ENCODE measurements around the gene IPO13. TPM values are rescaled to one million over a fixed set of nuclear protein-coding genes. Genes with fewer than 3 reads are reported as not detected.

Gene IPO13
- polyA plus RNA-seq, 1 of the 3 experiments (the other 2 are of a cell fraction): 15.5 TPM

DNA sequence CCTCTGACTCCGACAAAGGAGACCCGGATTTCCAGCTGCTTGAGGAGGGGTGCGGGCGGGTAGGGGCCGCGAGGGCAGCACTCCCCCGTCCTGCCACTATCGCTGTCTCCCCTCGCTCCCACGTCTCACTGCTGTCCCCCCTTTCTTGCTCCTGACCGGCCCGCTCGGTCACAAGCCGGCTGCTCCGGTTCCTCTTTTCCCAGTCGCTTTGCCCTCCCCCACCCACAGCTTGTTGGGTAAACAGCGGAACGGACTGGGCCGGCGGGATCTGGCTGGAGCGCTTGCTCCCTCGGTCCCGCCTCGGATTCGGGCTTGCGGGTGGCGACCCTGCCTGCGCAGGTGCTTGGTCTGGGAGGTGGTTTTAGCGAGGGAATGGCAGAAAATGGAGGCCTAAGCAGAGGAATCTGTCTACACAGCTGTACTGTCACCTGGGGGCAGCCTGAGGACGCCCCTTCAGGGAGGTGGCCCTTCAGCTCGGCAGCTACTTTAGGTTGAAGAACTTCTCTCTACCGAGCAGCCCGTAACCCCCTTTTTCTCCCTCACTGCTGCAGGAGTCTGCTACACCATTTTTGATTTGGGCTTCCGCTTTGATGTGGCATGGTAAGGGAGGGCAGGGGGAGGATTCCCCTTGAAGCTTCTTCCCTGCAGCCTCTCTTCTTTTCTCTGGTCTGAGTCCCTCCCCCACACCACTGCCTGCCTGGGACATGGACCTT, 28.7 kb downstream of the IPO13 start:
- H4K20me1 ChIP-seq (ENCODE audit: insufficient read depth): peaks cover 11% of the 10 kb centered on the region
- ChIA-PET POLR2A (interaction anchor here (0.6 to 1.8 kb wide), 8 partner anchors 13 to 825 kb away, joined by 3 to 5 read pairs (median 3); partner anchors contain the start of genes CCDC24 and PLK3), CTCF (interaction anchor here (1.2 to 2.7 kb wide), 11 partner anchors 16 to 446 kb away, joined by 3 to 15 read pairs (median 5); partner anchors contain the start of gene CCDC24)
- peaks cover 16 to 47% of the 10 kb centered on the region in 2 experiments for H3K36me3 ChIP-seq (replicated peaks in 1 of 2; ENCODE audit: control insufficient read depth in 1 of 2, insufficient read depth in 2 of 2, low read length in 1 of 2)
- peak overlapping the region; percentile 77; the same call in 1 of the 2 replicates for H2AFZ ChIP-seq (ENCODE audit: low read depth)
- 3% methylated on average over 29 of the region's 34 CpGs for WGBS (ENCODE audit: low lambda C conversion rate)
- H3K9ac ChIP-seq: peak overlapping the region; percentile 84
- no peak for DNase-seq
- H3F3A ChIP-seq (replicated peaks; ENCODE audit: insufficient read depth): peaks cover 9% of the 10 kb centered on the region
- no peak for TF ChIP-seq FOSL2 (IDR thresholded peaks at IDR 0.05; ENCODE audit: borderline replicate concordance, low read depth)
- no peak for TF ChIP-seq GATA2 (CRISPR knock-in tag; IDR thresholded peaks at IDR 0.05)
- TF ChIP-seq SIN3A (IDR thresholded peaks at IDR 0.05; ENCODE audit: borderline replicate concordance, low read depth, low read length): no peak
- no peak for TF ChIP-seq YY1 (IDR thresholded peaks at IDR 0.05; ENCODE audit: low read depth)
- no peak for TF ChIP-seq PBX3 (IDR thresholded peaks at IDR 0.05)
- no peak for TF ChIP-seq MXI1 (IDR thresholded peaks at IDR 0.05; ENCODE audit: low read depth, low read length)
- TF ChIP-seq, protein P1, sequence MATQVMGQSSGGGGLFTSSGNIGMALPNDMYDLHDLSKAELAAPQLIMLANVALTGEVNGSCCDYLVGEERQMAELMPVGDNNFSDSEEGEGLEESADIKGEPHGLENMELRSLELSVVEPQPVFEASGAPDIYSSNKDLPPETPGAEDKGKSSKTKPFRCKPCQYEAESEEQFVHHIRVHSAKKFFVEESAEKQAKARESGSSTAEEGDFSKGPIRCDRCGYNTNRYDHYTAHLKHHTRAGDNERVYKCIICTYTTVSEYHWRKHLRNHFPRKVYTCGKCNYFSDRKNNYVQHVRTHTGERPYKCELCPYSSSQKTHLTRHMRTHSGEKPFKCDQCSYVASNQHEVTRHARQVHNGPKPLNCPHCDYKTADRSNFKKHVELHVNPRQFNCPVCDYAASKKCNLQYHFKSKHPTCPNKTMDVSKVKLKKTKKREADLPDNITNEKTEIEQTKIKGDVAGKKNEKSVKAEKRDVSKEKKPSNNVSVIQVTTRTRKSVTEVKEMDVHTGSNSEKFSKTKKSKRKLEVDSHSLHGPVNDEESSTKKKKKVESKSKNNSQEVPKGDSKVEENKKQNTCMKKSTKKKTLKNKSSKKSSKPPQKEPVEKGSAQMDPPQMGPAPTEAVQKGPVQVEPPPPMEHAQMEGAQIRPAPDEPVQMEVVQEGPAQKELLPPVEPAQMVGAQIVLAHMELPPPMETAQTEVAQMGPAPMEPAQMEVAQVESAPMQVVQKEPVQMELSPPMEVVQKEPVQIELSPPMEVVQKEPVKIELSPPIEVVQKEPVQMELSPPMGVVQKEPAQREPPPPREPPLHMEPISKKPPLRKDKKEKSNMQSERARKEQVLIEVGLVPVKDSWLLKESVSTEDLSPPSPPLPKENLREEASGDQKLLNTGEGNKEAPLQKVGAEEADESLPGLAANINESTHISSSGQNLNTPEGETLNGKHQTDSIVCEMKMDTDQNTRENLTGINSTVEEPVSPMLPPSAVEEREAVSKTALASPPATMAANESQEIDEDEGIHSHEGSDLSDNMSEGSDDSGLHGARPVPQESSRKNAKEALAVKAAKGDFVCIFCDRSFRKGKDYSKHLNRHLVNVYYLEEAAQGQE (IDR thresholded peaks at IDR 0.05; ENCODE audit: low read depth, low read length): no peak
- no peak for TF ChIP-seq SMC3 (IDR thresholded peaks at IDR 0.05; ENCODE audit: low read depth, low read length)
- peaks cover 61% of the 10 kb centered on the region for H3K79me2 ChIP-seq (ENCODE audit: insufficient read depth)
- H3K9me3 ChIP-seq: no peaks in the 10 kb centered on the region
- H3K4me1 ChIP-seq (ENCODE audit: control insufficient read depth in 1 of 2, insufficient read depth in 2 of 2, low read depth in 1 of 2, low read length in 1 of 2): peaks cover 8 to 53% of the 10 kb centered on the region in 2 experiments; a peak in 1 of 4 replicates
- peak overlapping the region; percentile 66 to 87; a peak in 3 of 4 replicates for H3K27ac ChIP-seq (ENCODE audit: low read depth in 2 of 2, low read length in 1 of 2)
- no peaks in the 10 kb centered on the region for H3K9me2 ChIP-seq
- H3K27me3 ChIP-seq (ENCODE audit: insufficient read depth): no peaks in the 10 kb centered on the region
- H3K4me3 ChIP-seq (ENCODE audit: low read depth in 2 of 2, low read length in 1 of 2): peak overlapping the region; percentile 83 to 91
- H3K4me2 ChIP-seq: peak overlapping the region; percentile 98

DNA sequence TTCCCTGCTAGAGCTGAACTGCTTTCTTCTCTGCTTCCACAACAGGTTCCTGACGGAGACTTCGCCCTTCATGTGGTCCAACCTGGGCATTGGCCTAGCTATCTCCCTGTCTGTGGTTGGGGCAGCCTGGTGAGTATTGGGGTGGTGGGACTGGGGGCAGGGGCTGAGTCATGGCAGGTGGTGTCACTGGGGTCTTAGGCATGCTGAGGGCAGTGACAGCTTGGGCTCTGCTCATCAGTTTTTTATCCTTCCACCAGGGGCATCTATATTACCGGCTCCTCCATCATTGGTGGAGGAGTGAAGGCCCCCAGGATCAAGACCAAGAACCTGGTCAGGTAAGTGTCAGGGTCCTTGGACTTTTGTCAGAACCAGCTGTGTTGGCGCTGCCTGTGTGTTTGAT, 29.3 kb downstream of the IPO13 start:
- no peak overlapping the region for H3K27ac ChIP-seq (ENCODE audit: low read depth in 2 of 2, low read length in 1 of 2)
- peaks cover 16 to 45% of the 10 kb centered on the region in 2 experiments for H3K36me3 ChIP-seq (replicated peaks in 1 of 2; ENCODE audit: control insufficient read depth in 1 of 2, insufficient read depth in 2 of 2, low read length in 1 of 2)
- H3K4me2 ChIP-seq: peak overlapping the region; percentile 98
- no peaks in the 10 kb centered on the region for H3K9me2 ChIP-seq
- H3K79me2 ChIP-seq (ENCODE audit: insufficient read depth): peaks cover 61% of the 10 kb centered on the region
- peak overlapping the region; percentile 84; the same call in 1 of the 2 replicates for H3K9ac ChIP-seq
- no peaks in the 10 kb centered on the region for H3K27me3 ChIP-seq (ENCODE audit: insufficient read depth)
- peaks cover 8 to 53% of the 10 kb centered on the region in 2 experiments; a peak in 1 of 4 replicates for H3K4me1 ChIP-seq (ENCODE audit: control insufficient read depth in 1 of 2, insufficient read depth in 2 of 2, low read depth in 1 of 2, low read length in 1 of 2)
- no peaks in the 10 kb centered on the region for H3K9me3 ChIP-seq
- DNase-seq: peak; percentile 46
- peaks cover 9% of the 10 kb centered on the region for H3F3A ChIP-seq (replicated peaks; ENCODE audit: insufficient read depth)
- H3K4me3 ChIP-seq (ENCODE audit: low read depth in 2 of 2, low read length in 1 of 2): peak overlapping the region; percentile 83 to 91
- no peak overlapping the region for H2AFZ ChIP-seq (ENCODE audit: low read depth)
- peaks cover 11% of the 10 kb centered on the region for H4K20me1 ChIP-seq (ENCODE audit: insufficient read depth)
- POLR2A ChIA-PET: interaction anchor here (0.8 to 1.8 kb wide), 2 partner anchors 16 to 20 kb away, joined by 3 to 5 read pairs; partner anchors contain the start of gene CCDC24
- WGBS (ENCODE audit: low lambda C conversion rate): 75% methylated on average over 4 of the region's 4 CpGs
- CTCF ChIA-PET: interaction anchor here (1.2 to 2.7 kb wide), 7 partner anchors 15 to 446 kb away, joined by 3 to 15 read pairs (median 7); partner anchors contain the start of gene CCDC24
- TF ChIP-seq NRF1 (IDR thresholded peaks at IDR 0.05; ENCODE audit: low read depth, low read length) (no peak), USF2 (IDR thresholded peaks at IDR 0.05; ENCODE audit: borderline replicate concordance, low read depth, low read length) (no peak), GATA2 (CRISPR knock-in tag; IDR thresholded peaks at IDR 0.05) (no peak), RCOR1 (IDR thresholded peaks at IDR 0.05; ENCODE audit: low read length) (no peak), NFIC (IDR thresholded peaks at IDR 0.05; ENCODE audit: borderline replicate concordance) (no peak), RXRA (IDR thresholded peaks at IDR 0.05; ENCODE audit: borderline replicate concordance, low read depth) (no peak), FOSL2 (IDR thresholded peaks at IDR 0.05; ENCODE audit: borderline replicate concordance, low read depth) (no peak), FOXJ3 (CRISPR knock-in tag; IDR thresholded peaks at IDR 0.05) (no peak), TCF12 (IDR thresholded peaks at IDR 0.05) (no peak), ELF1 (IDR thresholded peaks at IDR 0.05) (no peak), EZH2phosphoT487 (IDR thresholded peaks at IDR 0.05; ENCODE audit: borderline replicate concordance, low read depth) (no peak), MEF2A (IDR thresholded peaks at IDR 0.05; ENCODE audit: borderline replicate concordance, low read depth) (no peak)
- TF ChIP-seq, protein P2, sequence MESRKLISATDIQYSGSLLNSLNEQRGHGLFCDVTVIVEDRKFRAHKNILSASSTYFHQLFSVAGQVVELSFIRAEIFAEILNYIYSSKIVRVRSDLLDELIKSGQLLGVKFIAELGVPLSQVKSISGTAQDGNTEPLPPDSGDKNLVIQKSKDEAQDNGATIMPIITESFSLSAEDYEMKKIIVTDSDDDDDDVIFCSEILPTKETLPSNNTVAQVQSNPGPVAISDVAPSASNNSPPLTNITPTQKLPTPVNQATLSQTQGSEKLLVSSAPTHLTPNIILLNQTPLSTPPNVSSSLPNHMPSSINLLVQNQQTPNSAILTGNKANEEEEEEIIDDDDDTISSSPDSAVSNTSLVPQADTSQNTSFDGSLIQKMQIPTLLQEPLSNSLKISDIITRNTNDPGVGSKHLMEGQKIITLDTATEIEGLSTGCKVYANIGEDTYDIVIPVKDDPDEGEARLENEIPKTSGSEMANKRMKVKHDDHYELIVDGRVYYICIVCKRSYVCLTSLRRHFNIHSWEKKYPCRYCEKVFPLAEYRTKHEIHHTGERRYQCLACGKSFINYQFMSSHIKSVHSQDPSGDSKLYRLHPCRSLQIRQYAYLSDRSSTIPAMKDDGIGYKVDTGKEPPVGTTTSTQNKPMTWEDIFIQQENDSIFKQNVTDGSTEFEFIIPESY (IDR thresholded peaks at IDR 0.05; ENCODE audit: borderline replicate concordance, low read depth): no peak

All from SK-N-SH (cell line).